GM12878 (cell line): Measurements from ENCODE around the gene FICD. TPM values are rescaled to one million over a fixed set of nuclear protein-coding genes. Genes with fewer than 3 reads are reported as not detected.

ENCODE experiments used
- ATAC-seq: fragments of 200-7000 bp; cut with Tn5 transposase; 3 replicates; pipeline ENCODE4 v1.9.1; 2020; ENCODE audit warnings: mild to moderate bottlenecking, moderate library complexity
- BruUV-seq: library from RNA; stranded (reverse); fragments of 400-500 nt; replicated peaks from 2 replicates; lab custom pipeline; 2021; lab: Mats Ljungman, UMichigan
- CTCF ChIA-PET: fragments of 300-600 bp; sonication (Branson Sonifier 250); formaldehyde crosslinking; extraction: SDS; loops from one replicate; lab custom pipeline; 2021; ENCODE audit warnings: inconsistent platforms; lab: Yijun Ruan, JAX
- POLR2A ChIA-PET: fragments of 350-600 bp; formaldehyde crosslinking; extraction: SDS; loops from one replicate; lab custom pipeline; 2021; ENCODE audit warnings: inconsistent platforms; lab: Charles Lee
- RAD21 ChIA-PET: fragments of 300-600 bp; sonication (Branson Sonifier 250); formaldehyde crosslinking; loops from one replicate; lab custom pipeline; 2023; ENCODE audit warnings: antibody characterized with exemption; ENCODE audit not compliant: unreplicated experiment; lab: Charles Lee
- SMC1A ChIA-PET: fragments of 300-600 bp; sonication (Branson Sonifier 250); formaldehyde crosslinking; loops from one replicate; lab custom pipeline; 2023; ENCODE audit not compliant: unreplicated experiment, uncharacterized antibody; lab: Charles Lee
- DNase-seq: peaks from one replicate; pipeline ENCODE4 v3.0.0-alpha.2; 2011; ENCODE audit warnings: low read depth, low spot score
- FAIRE-seq: peaks from 3 replicates; lab custom pipeline; 2011; peaks lifted over from hg19 to GRCh38; lab: Jason Lieb, UNC
- H2AFZ ChIP-seq: 2 replicates; pipeline ENCODE4 v1.6.0; 2011; ENCODE audit warnings: low read depth, low read length, control low read depth; ENCODE audit not compliant: control insufficient read depth
- H3K27ac ChIP-seq: 2 replicates; pipeline ENCODE4 v1.5.1; 2011; ENCODE audit warnings: control low read depth; ENCODE audit not compliant: control insufficient read depth, insufficient read depth
- H3K27me3 ChIP-seq, 2 experiments: replicated peaks in 1 of 2; 2 replicates each; pipeline versions ENCODE4 v1.6.0 to v1.6.1; 2011; ENCODE audit warnings: low read length in 1 of 2; ENCODE audit not compliant: control insufficient read depth in 2 of 2, insufficient read depth in 2 of 2
- H3K36me3 ChIP-seq, 2 experiments: 2 replicates each; pipeline ENCODE4 v1.5.1; 2011; ENCODE audit warnings: low read length in 1 of 2; ENCODE audit not compliant: control insufficient read depth in 2 of 2, insufficient read depth in 2 of 2
- H3K4me1 ChIP-seq: 2 replicates; pipeline ENCODE4 v1.6.1; 2011; ENCODE audit warnings: mild to moderate bottlenecking, low read length, moderate library complexity, mixed read lengths; ENCODE audit not compliant: control insufficient read depth, insufficient read depth
- H3K4me2 ChIP-seq: 2 replicates; pipeline ENCODE4 v1.6.0; 2011; ENCODE audit warnings: control low read depth; ENCODE audit not compliant: control insufficient read depth, insufficient read depth
- H3K4me3 ChIP-seq: fragments of 200-600 bp; sonication (generic); 2 replicates; pipeline ENCODE4 v1.5.1; 2016
- H3K79me2 ChIP-seq: 2 replicates; pipeline ENCODE4 v1.6.0; 2011; ENCODE audit warnings: low read length; ENCODE audit not compliant: control insufficient read depth, insufficient read depth
- H3K9ac ChIP-seq: 2 replicates; pipeline ENCODE4 v1.8.0; 2011; ENCODE audit warnings: low read length, control low read depth, mixed read lengths; ENCODE audit not compliant: control insufficient read depth, insufficient read depth
- H3K9me3 ChIP-seq: replicated peaks from 3 replicates; pipeline ENCODE4 v1.5.1; 2011; ENCODE audit warnings: mild to moderate bottlenecking, low read length; ENCODE audit not compliant: control insufficient read depth, insufficient read depth
- H4K20me1 ChIP-seq: 2 replicates; pipeline ENCODE4 v1.6.0; 2011; ENCODE audit not compliant: control insufficient read depth, insufficient read depth
- BMI1 ChIP-seq: fragments of 450-650 bp; IDR thresholded peaks from 2 replicates; pipeline ENCODE4 v1.6.1; 2016; ENCODE audit warnings: mild to moderate bottlenecking, moderate library complexity, borderline replicate concordance
- GATAD2B ChIP-seq: fragments of 450-650 bp; conservative IDR thresholded peaks from 2 replicates; pipeline ENCODE4 v1.6.1; 2017; ENCODE audit warnings: low read depth, mild to moderate bottlenecking, moderate library complexity
- IKZF2 ChIP-seq, 2 experiments: fragments of 450-650 bp; IDR thresholded peaks; 2 replicates each; pipeline ENCODE4 v1.6.1; 2017; ENCODE audit warnings: mild to moderate bottlenecking in 2 of 2, moderate library complexity in 2 of 2
- JUND ChIP-seq: IDR thresholded peaks from 2 replicates; pipeline ENCODE4 v1.6.1; 2012; ENCODE audit warnings: low read depth, mild to moderate bottlenecking, low read length, improper control_type of control experiment, moderate library complexity
- RUNX3 ChIP-seq: IDR thresholded peaks from 2 replicates; pipeline ENCODE4 v1.6.1; 2012; ENCODE audit warnings: low read length, inconsistent platforms
- TAF1 ChIP-seq: IDR thresholded peaks from 2 replicates; pipeline ENCODE4 v1.6.1; 2011; ENCODE audit warnings: mild to moderate bottlenecking, low read depth, low read length, borderline replicate concordance
- YY1 ChIP-seq: IDR thresholded peaks from 2 replicates; pipeline ENCODE4 v1.6.1; 2011; ENCODE audit warnings: low read depth, mild to moderate bottlenecking, low read length
- ZNF274 ChIP-seq: IDR thresholded peaks from one replicate; pipeline ENCODE4 v1.8.0; 2011; ENCODE audit not compliant: insufficient read length, insufficient read depth
- WGBS: methylation state at CpG from one replicate; pipeline ENCODE4 v1.1.6; 2016; ENCODE audit warnings: low lambda C conversion rate; ENCODE audit not compliant: insufficient replicate concordance, insufficient coverage; ENCODE audit errors: missing lambda C conversion rate; 5-methylcytosine and 5-hydroxymethylcytosine counted together
- in situ Hi-C: fragments of 300-500 bp; cut with MboI; formaldehyde crosslinking; loops from 9 replicates; pipeline ENCODE4 v1.14.3; 2018; ENCODE audit warnings: mixed read lengths
- intact Hi-C: fragments of 100-400 bp; cut with micrococcal nuclease; formaldehyde crosslinking; loops from one replicate; pipeline ENCODE4 v1.14.2; 2022; ENCODE audit not compliant: unreplicated experiment
- polyA plus RNA-seq, 11 experiments: library from polyadenylated mRNA; depleted of rRNA in 4 of 11; unstranded in 6 of 11; stranded (reverse) in 5 of 11; fragments of >200 nt; fragmentation: Nextera tagmentation in 4 of 11; fragmentation: Illumina TruSeq in 1 of 11; extraction: Ambion mirVana in 4 of 11; extraction: Trizol in 1 of 11; gene quantifications; 1 replicate in 1 of 11; 2 replicates in 10 of 11; pipeline versions ENCODE4 v1.2.1 to v1.2.3, GENCODE V29; 2011 to 2016; ENCODE audit warnings: inconsistent platforms in 2 of 11, missing spikeins in 2 of 11, low read depth in 1 of 11
- total RNA-seq, 4 experiments: library from RNA; depleted of rRNA in 3 of 4; stranded (reverse); fragments of >200 nt in 3 of 4; fragmentation: Illumina TruSeq in 1 of 4; extraction: Trizol in 1 of 4; gene quantifications; 2 replicates each; pipeline versions ENCODE4 v1.2.1 to v1.2.3, GENCODE V29; 2013 to 2021
- TF ChIP-seq, protein P1 (sequence below): fragments of 450-650 bp; IDR thresholded peaks from 2 replicates; pipeline ENCODE4 v1.6.1; 2016; ENCODE audit warnings: mild to moderate bottlenecking
- TF ChIP-seq, protein P2 (sequence below): fragments of 450-650 bp; IDR thresholded peaks from 2 replicates; pipeline ENCODE4 v1.6.1; 2017; ENCODE audit warnings: mild to moderate bottlenecking, low read depth, inconsistent platforms; ENCODE audit not compliant: poor library complexity, severe bottlenecking

FICD gene
- total and polyA plus RNA-seq, 10 of the 15 experiments (the other 5 are each of a cell fraction or from before 2014, with no cell fraction given): 1.1 to 9.4 (median 4.3) TPM

DNA sequence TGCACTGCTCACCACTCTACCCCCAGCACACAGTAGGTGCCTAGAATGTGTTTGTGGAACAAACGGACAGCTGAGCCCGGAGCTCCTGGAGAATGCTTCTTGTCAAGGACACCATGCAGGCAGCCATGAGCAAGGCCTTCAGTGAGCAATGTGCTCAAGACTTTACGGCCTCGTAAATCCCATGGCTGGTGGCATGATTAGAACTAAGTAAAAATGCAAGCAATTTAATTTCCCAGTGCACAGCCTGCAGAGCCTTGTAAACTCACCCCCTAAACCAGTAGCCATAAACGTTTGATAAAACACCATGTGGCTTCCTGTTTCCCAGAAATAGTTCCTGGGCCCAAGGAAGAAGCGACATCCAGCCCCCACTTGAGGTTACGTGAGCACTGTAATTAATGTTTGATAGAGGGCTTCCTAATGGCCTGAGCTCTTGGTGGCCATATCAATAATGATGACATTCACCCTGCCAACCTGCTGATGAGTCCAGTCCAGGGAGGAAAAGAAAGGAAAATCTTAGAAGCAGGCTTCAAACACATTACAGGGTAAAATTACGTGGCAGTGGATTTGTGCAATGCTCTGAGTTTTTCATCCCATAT is 36.4 kb upstream of the FICD start (continued):
- TF ChIP-seq JUND (no peak), GATAD2B (no peak)
- TF ChIP-seq, protein P1, sequence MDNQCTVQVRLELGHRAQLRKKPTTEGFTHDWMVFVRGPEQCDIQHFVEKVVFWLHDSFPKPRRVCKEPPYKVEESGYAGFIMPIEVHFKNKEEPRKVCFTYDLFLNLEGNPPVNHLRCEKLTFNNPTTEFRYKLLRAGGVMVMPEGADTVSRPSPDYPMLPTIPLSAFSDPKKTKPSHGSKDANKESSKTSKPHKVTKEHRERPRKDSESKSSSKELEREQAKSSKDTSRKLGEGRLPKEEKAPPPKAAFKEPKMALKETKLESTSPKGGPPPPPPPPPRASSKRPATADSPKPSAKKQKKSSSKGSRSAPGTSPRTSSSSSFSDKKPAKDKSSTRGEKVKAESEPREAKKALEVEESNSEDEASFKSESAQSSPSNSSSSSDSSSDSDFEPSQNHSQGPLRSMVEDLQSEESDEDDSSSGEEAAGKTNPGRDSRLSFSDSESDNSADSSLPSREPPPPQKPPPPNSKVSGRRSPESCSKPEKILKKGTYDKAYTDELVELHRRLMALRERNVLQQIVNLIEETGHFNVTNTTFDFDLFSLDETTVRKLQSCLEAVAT: no peak

GRCh38 chr12:108479364-108480070 is 35.6 kb upstream of the FICD start:
- TF ChIP-seq TAF1: no peak
- no peak for TF ChIP-seq ZNF274
- no peak for TF ChIP-seq RUNX3
- TF ChIP-seq IKZF2 (IDR thresholded peaks at IDR 0.05): no peak
- TF ChIP-seq YY1: no peak
- TF ChIP-seq BMI1: no peak
- TF ChIP-seq, protein P2, sequence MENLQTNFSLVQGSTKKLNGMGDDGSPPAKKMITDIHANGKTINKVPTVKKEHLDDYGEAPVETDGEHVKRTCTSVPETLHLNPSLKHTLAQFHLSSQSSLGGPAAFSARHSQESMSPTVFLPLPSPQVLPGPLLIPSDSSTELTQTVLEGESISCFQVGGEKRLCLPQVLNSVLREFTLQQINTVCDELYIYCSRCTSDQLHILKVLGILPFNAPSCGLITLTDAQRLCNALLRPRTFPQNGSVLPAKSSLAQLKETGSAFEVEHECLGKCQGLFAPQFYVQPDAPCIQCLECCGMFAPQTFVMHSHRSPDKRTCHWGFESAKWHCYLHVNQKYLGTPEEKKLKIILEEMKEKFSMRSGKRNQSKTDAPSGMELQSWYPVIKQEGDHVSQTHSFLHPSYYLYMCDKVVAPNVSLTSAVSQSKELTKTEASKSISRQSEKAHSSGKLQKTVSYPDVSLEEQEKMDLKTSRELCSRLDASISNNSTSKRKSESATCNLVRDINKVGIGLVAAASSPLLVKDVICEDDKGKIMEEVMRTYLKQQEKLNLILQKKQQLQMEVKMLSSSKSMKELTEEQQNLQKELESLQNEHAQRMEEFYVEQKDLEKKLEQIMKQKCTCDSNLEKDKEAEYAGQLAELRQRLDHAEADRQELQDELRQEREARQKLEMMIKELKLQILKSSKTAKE: no peak
- ChIA-PET CTCF (no interaction called here), POLR2A (no interaction called here), RAD21 (no interaction called here), SMC1A (no interaction called here)
- in situ Hi-C loops (no loop called here), intact Hi-C loops (no loop called here)
- Histone ChIP-seq H2AFZ (no peak overlapping the region), H3K36me3 (no peaks in the 10 kb centered on the region), H3K4me3 (no peak overlapping the region), H3K27me3 (no peaks in the 10 kb centered on the region), H3K79me2 (no peaks in the 10 kb centered on the region), H3K9ac (no peak overlapping the region), H4K20me1 (no peaks in the 10 kb centered on the region), H3K27ac (no peak overlapping the region), H3K4me1 (no peaks in the 10 kb centered on the region), H3K4me2 (no peak overlapping the region), H3K9me3 (no peaks in the 10 kb centered on the region; the same call in 2 of the 3 replicates)
- FAIRE-seq: no peak
- no peak for DNase-seq
- 9% methylated on average over 6 of the region's 6 CpGs for WGBS
- BruUV-seq: no TSS peak
- peak; percentile 45 for ATAC-seq
